H9 (cell line): ENCODE results near the gene NUP214. TPM values are rescaled to one million over a fixed set of nuclear protein-coding genes. Genes with fewer than 3 reads are reported as not detected.

Experiments used
- DNase-seq: peaks from one replicate; pipeline ENCODE4 v3.0.0-alpha.2; 2017
- H2AFZ ChIP-seq: one replicate; pipeline ENCODE4 v1.6.1; 2013; ENCODE audit warnings: mild to moderate bottlenecking, low read length, control low read depth, moderate library complexity
- H2AK5ac ChIP-seq: 2 replicates; pipeline ENCODE4 v1.6.1; 2013; ENCODE audit warnings: low read length, control low read depth, mixed read lengths; ENCODE audit not compliant: insufficient read length
- H2BK120ac ChIP-seq: one replicate; pipeline ENCODE4 v1.6.1; 2013; ENCODE audit warnings: low read depth, mild to moderate bottlenecking, low read length, control low read depth, inconsistent platforms; ENCODE audit not compliant: poor library complexity, severe bottlenecking
- H2BK12ac ChIP-seq: 2 replicates; pipeline ENCODE4 v1.6.1; 2013; ENCODE audit warnings: low read length, control low read depth, mixed read lengths, low read depth; ENCODE audit not compliant: insufficient read length
- H2BK15ac ChIP-seq: 2 replicates; pipeline ENCODE4 v1.6.1; 2013; ENCODE audit warnings: low read depth, low read length, control low read depth
- H2BK20ac ChIP-seq: one replicate; pipeline ENCODE4 v1.6.1; 2013; ENCODE audit warnings: low read depth, mild to moderate bottlenecking, low read length, control low read depth, inconsistent platforms; ENCODE audit not compliant: poor library complexity, severe bottlenecking
- H2BK5ac ChIP-seq: 2 replicates; pipeline ENCODE4 v1.6.1; 2013; ENCODE audit warnings: low read length, control low read depth, mixed read lengths; ENCODE audit not compliant: insufficient read length
- H3K14ac ChIP-seq: 2 replicates; pipeline ENCODE4 v1.6.1; 2013; ENCODE audit warnings: low read length, control low read depth; ENCODE audit not compliant: insufficient read depth
- H3K18ac ChIP-seq: 2 replicates; pipeline ENCODE4 v1.6.1; 2013; ENCODE audit warnings: low read depth, mild to moderate bottlenecking, mixed read lengths, low read length, control low read depth; ENCODE audit not compliant: insufficient read length
- H3K23ac ChIP-seq: 2 replicates; pipeline ENCODE4 v1.6.1; 2013; ENCODE audit warnings: low read length, control low read depth, mixed read lengths, low read depth; ENCODE audit not compliant: insufficient read length
- H3K23me2 ChIP-seq: 2 replicates; pipeline ENCODE4 v1.6.1; 2013; ENCODE audit warnings: low read depth, mild to moderate bottlenecking, mixed read lengths, low read length, control low read depth; ENCODE audit not compliant: insufficient read length, poor library complexity, severe bottlenecking
- H3K27ac ChIP-seq: 2 replicates; pipeline ENCODE4 v1.5.1; 2013; ENCODE audit warnings: low read length, control low read depth, mixed read lengths, low read depth; ENCODE audit not compliant: insufficient read length
- H3K27me3 ChIP-seq: 2 replicates; pipeline ENCODE4 v1.6.1; 2013; ENCODE audit warnings: low read length, control low read depth, inconsistent platforms; ENCODE audit not compliant: insufficient read depth
- H3K4ac ChIP-seq: 2 replicates; pipeline ENCODE4 v1.6.1; 2013; ENCODE audit warnings: low read depth, mild to moderate bottlenecking, control low read depth, inconsistent platforms, low read length, moderate library complexity
- H3K4me1 ChIP-seq: 2 replicates; pipeline ENCODE4 v1.6.1; 2013; ENCODE audit warnings: low read length, control low read depth, inconsistent platforms; ENCODE audit not compliant: insufficient read depth
- H3K4me2 ChIP-seq: 2 replicates; pipeline ENCODE4 v1.6.1; 2013; ENCODE audit warnings: low read length, control low read depth, mixed read lengths; ENCODE audit not compliant: insufficient read length, insufficient read depth
- H3K56ac ChIP-seq: 2 replicates; pipeline ENCODE4 v1.6.1; 2013; ENCODE audit warnings: low read depth, mild to moderate bottlenecking, mixed read lengths, low read length, control low read depth; ENCODE audit not compliant: insufficient read length
- H3K79me1 ChIP-seq: 2 replicates; pipeline ENCODE4 v1.6.1; 2013; ENCODE audit warnings: low read depth, mild to moderate bottlenecking, moderate library complexity, low read length, control low read depth, inconsistent platforms; ENCODE audit not compliant: insufficient read depth, poor library complexity, severe bottlenecking
- H3K79me2 ChIP-seq: 2 replicates; pipeline ENCODE4 v1.6.1; 2013; ENCODE audit warnings: low read length, control low read depth, inconsistent platforms; ENCODE audit not compliant: insufficient read depth
- H3K9ac ChIP-seq: 2 replicates; pipeline ENCODE4 v1.6.1; 2013; ENCODE audit warnings: low read length, control low read depth, mixed read lengths; ENCODE audit not compliant: insufficient read length; ENCODE audit errors: extremely low read depth
- H3K9me3 ChIP-seq: one replicate; pipeline ENCODE4 v1.6.1; 2013; ENCODE audit warnings: low read depth, low read length, inconsistent platforms; ENCODE audit not compliant: control insufficient read depth
- H3T11ph ChIP-seq: one replicate; pipeline ENCODE4 v1.6.1; 2013; ENCODE audit warnings: mild to moderate bottlenecking, low read length, control low read depth, inconsistent platforms
- H4K20me1 ChIP-seq: one replicate; pipeline ENCODE4 v1.6.1; 2013; ENCODE audit not compliant: control insufficient read depth, insufficient read length, insufficient read depth
- H4K5ac ChIP-seq: 2 replicates; pipeline ENCODE4 v1.6.1; 2013; ENCODE audit warnings: low read depth, mild to moderate bottlenecking, mixed read lengths, low read length, control low read depth; ENCODE audit not compliant: insufficient read length
- H4K8ac ChIP-seq: replicated peaks from 2 replicates; pipeline ENCODE4 v1.6.1; 2013; ENCODE audit warnings: low read length, control low read depth, mixed read lengths, low read depth; ENCODE audit not compliant: insufficient read length
- H4K91ac ChIP-seq: 2 replicates; pipeline ENCODE4 v1.6.1; 2013; ENCODE audit warnings: low read depth, mild to moderate bottlenecking, moderate library complexity, mixed read lengths, low read length, control low read depth; ENCODE audit not compliant: insufficient read length
- H3K27ac Mint-ChIP-seq, 3 experiments: 2 replicates in 2 of 3; 3 replicates in 1 of 3; pipeline ENCODE4 v1.8.0; 2020 to 2021; ENCODE audit warnings: mixed read lengths in 3 of 3, mild to moderate bottlenecking in 1 of 3, moderate library complexity in 1 of 3
- H3K27me3 Mint-ChIP-seq: 2 replicates; pipeline ENCODE4 v1.8.0; 2021; ENCODE audit warnings: low read depth, mild to moderate bottlenecking, moderate library complexity, mixed read lengths
- H3K36me3 Mint-ChIP-seq, 3 experiments: 2 replicates in 2 of 3; 3 replicates in 1 of 3; pipeline ENCODE4 v1.8.0; 2020 to 2021; ENCODE audit warnings: low read depth in 3 of 3, mixed read lengths in 3 of 3; ENCODE audit not compliant: insufficient read depth in 1 of 3
- H3K4me1 Mint-ChIP-seq, 2 experiments: 2 replicates each; pipeline ENCODE4 v1.8.0; 2020; ENCODE audit warnings: mixed read lengths in 2 of 2
- H3K4me3 Mint-ChIP-seq, 2 experiments: 2 replicates in 1 of 2; 3 replicates in 1 of 2; pipeline ENCODE4 v1.8.0; 2020 to 2021; ENCODE audit warnings: mild to moderate bottlenecking in 2 of 2, mixed read lengths in 2 of 2, moderate library complexity in 1 of 2
- H3K9me3 Mint-ChIP-seq, 2 experiments: 2 replicates in 1 of 2; 3 replicates in 1 of 2; pipeline ENCODE4 v1.8.0; 2020; ENCODE audit warnings: mild to moderate bottlenecking in 2 of 2, mixed read lengths in 2 of 2, moderate library complexity in 1 of 2
- WGBS: extraction: QIAGEN DNeasy Blood & Tissue Kit; methylation state at CpG from one replicate; pipeline ENCODE4 v1.1.7; 2013; ENCODE audit warnings: missing lambda C conversion rate, low lambda C conversion rate, mixed read lengths; ENCODE audit not compliant: insufficient read length; ENCODE audit errors: extremely low coverage; 5-methylcytosine and 5-hydroxymethylcytosine counted together
- total RNA-seq: library from RNA; stranded (reverse); gene quantifications from 2 replicates; pipeline ENCODE4 v1.2.1, GENCODE V29; 2021
- TF ChIP-seq, protein P1 (sequence below): fragments of 200-600 bp; sonication (generic); conservative IDR thresholded peaks from 3 replicates; pipeline ENCODE4 v1.8.0; 2021; ENCODE audit warnings: antibody characterized with exemption, mild to moderate bottlenecking

Gene NUP214
- total RNA-seq, 1 experiment from 2014 or later = 53.8 TPM

DNA sequence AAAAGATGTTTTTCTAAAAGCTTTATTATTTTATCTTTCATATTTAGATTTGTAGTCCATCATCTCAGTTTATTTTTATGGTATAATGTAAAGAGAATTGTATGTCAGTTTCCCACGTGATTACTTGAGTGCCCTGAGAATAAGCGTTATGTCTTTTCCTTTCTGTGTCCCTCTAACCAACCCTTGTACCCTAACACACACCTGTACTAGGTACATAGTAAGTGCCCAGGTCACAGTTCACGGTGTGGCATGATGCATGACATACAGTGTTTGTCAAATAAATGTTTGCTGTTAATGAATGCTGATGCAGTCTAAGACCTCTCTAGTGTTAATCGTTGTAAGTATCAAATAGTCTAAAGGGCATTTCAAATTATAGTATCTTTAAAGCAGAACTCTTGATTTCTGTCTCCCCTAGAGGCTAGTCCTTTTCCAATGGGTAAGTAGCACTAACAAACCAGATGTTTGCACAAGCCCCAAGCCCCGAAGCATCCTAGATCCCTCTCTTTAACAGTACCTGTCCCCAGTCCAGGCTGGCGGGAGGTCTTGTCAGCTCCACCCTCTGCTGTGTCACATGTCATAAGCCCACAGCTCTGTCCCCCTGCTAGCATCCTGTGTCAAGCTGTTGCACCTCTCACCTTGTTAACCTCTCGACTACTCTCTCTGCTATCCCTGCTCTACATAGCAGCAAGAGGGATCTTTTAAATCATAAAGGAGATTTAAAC lies 23.7 kb downstream of the NUP214 start:
- Histone ChIP-seq H3K23ac (no peak overlapping the region), H2BK120ac (no peak overlapping the region), H2BK20ac (no peak overlapping the region), H4K20me1 (no peaks in the 10 kb centered on the region), H3K14ac (no peak overlapping the region), H3K27me3 (no peaks in the 10 kb centered on the region), H3K4ac (no peak overlapping the region), H3K79me1 (peaks cover 5% of the 10 kb centered on the region), H3K9ac (no peak overlapping the region), H3K18ac (no peak overlapping the region), H2BK12ac (no peak overlapping the region), H4K8ac (no peak overlapping the region), H3T11ph (no peak overlapping the region), H2AK5ac (no peak overlapping the region), H3K4me2 (no peak overlapping the region), H4K91ac (no peak overlapping the region), H3K9me3 (no peaks in the 10 kb centered on the region), H3K56ac (no peak overlapping the region), H4K5ac (no peak overlapping the region), H2AFZ (no peak overlapping the region), H3K4me1 (no peaks in the 10 kb centered on the region), H3K27ac (no peak overlapping the region), H2BK15ac (no peak overlapping the region), H2BK5ac (no peak overlapping the region), H3K23me2 (no peaks in the 10 kb centered on the region), H3K79me2 (no peaks in the 10 kb centered on the region)
- no CpG with 5 or more reads among the region's 7 CpGs for WGBS
- no peaks in the 10 kb centered on the region for H3K27me3 Mint-ChIP-seq
- no peak overlapping the region for H3K4me3 Mint-ChIP-seq
- peaks cover 0 to 7% of the 10 kb centered on the region in 2 experiments; a peak in 2 of 4 replicates for H3K4me1 Mint-ChIP-seq
- H3K9me3 Mint-ChIP-seq = no peaks in the 10 kb centered on the region
- DNase-seq = no peak
- peaks cover 33 to 91% (median 87%) of the 10 kb centered on the region in 3 experiments; a peak in 6 of 7 replicates for H3K36me3 Mint-ChIP-seq
- TF ChIP-seq, protein P1, sequence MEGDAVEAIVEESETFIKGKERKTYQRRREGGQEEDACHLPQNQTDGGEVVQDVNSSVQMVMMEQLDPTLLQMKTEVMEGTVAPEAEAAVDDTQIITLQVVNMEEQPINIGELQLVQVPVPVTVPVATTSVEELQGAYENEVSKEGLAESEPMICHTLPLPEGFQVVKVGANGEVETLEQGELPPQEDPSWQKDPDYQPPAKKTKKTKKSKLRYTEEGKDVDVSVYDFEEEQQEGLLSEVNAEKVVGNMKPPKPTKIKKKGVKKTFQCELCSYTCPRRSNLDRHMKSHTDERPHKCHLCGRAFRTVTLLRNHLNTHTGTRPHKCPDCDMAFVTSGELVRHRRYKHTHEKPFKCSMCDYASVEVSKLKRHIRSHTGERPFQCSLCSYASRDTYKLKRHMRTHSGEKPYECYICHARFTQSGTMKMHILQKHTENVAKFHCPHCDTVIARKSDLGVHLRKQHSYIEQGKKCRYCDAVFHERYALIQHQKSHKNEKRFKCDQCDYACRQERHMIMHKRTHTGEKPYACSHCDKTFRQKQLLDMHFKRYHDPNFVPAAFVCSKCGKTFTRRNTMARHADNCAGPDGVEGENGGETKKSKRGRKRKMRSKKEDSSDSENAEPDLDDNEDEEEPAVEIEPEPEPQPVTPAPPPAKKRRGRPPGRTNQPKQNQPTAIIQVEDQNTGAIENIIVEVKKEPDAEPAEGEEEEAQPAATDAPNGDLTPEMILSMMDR = no peak
- H3K27ac Mint-ChIP-seq = peak overlapping the region in 1 of 3 experiments; percentile 67; a peak in 4 of 7 replicates
